GM23338 (cell line): ENCODE measurements around the gene ASCL5. TPM values are rescaled to one million over a fixed set of nuclear protein-coding genes. Genes with fewer than 3 reads are reported as not detected.

ENCODE experiments used
- ATAC-seq: fragments of 200-7000 bp; cut with Tn5 transposase; 3 replicates; pipeline ENCODE4 v1.9.1; 2020
- DNase-seq: peaks from one replicate; pipeline ENCODE4 v3.0.0-alpha.2; 2015; ENCODE audit warnings: low spot score
- H2AFZ ChIP-seq: fragments of 200-600 bp; sonication (generic); 2 replicates; pipeline ENCODE4 v1.8.0; 2016; ENCODE audit warnings: antibody characterized with exemption, mild to moderate bottlenecking, moderate library complexity
- H3F3A ChIP-seq: fragments of 200-600 bp; sonication (generic); replicated peaks from 2 replicates; pipeline ENCODE4 v1.8.0; 2017; ENCODE audit warnings: antibody characterized with exemption, mixed run types, low read depth
- H3K27ac ChIP-seq: fragments of 200-600 bp; sonication (generic); 2 replicates; pipeline ENCODE4 v1.6.1; 2016; ENCODE audit warnings: low read depth
- H3K27me3 ChIP-seq: fragments of 200-600 bp; sonication (generic); 2 replicates; pipeline ENCODE4 v1.8.0; 2016; ENCODE audit warnings: mild to moderate bottlenecking, mixed run types, moderate library complexity; ENCODE audit not compliant: insufficient read depth
- H3K36me3 ChIP-seq: fragments of 200-600 bp; sonication (generic); 2 replicates; pipeline ENCODE4 v1.8.0; 2016; ENCODE audit warnings: mild to moderate bottlenecking; ENCODE audit not compliant: insufficient read depth
- H3K4me1 ChIP-seq: fragments of 200-600 bp; sonication (generic); 2 replicates; pipeline ENCODE4 v1.8.0; 2016; ENCODE audit warnings: mild to moderate bottlenecking, moderate library complexity; ENCODE audit not compliant: insufficient read depth
- H3K4me2 ChIP-seq: fragments of 200-600 bp; sonication (generic); 2 replicates; pipeline ENCODE4 v1.7.1; 2017; ENCODE audit warnings: mixed run types
- H3K4me3 ChIP-seq: fragments of 200-600 bp; sonication (generic); 2 replicates; pipeline ENCODE4 v1.6.1; 2016; ENCODE audit warnings: mixed run types
- H3K79me2 ChIP-seq: fragments of 200-600 bp; sonication (generic); replicated peaks from 2 replicates; pipeline ENCODE4 v1.8.0; 2017; ENCODE audit warnings: mild to moderate bottlenecking; ENCODE audit not compliant: insufficient read depth
- H3K9me2 ChIP-seq: fragments of 200-600 bp; sonication (generic); 2 replicates; pipeline ENCODE4 v1.8.0; 2017; ENCODE audit not compliant: insufficient read depth
- H4K20me1 ChIP-seq: fragments of 200-600 bp; sonication (generic); replicated peaks from 2 replicates; pipeline ENCODE4 v1.8.0; 2017; ENCODE audit warnings: mild to moderate bottlenecking; ENCODE audit not compliant: insufficient read depth
- H3K27ac Mint-ChIP-seq: 2 replicates; pipeline ENCODE4 v1.8.0; 2020; ENCODE audit warnings: inconsistent platforms, mild to moderate bottlenecking, moderate library complexity, mixed read lengths
- H3K27me3 Mint-ChIP-seq: 3 replicates; pipeline ENCODE4 v1.8.0; 2022; ENCODE audit warnings: low read depth, mild to moderate bottlenecking, moderate library complexity, mixed read lengths, inconsistent platforms; ENCODE audit not compliant: insufficient read depth, poor library complexity
- H3K36me3 Mint-ChIP-seq: 3 replicates; pipeline ENCODE4 v1.8.0; 2021; ENCODE audit warnings: low read depth, mild to moderate bottlenecking, inconsistent platforms, moderate library complexity, mixed read lengths
- H3K4me1 Mint-ChIP-seq: 3 replicates; pipeline ENCODE4 v1.8.0; 2020; ENCODE audit warnings: mild to moderate bottlenecking, inconsistent platforms, mixed read lengths
- H3K4me3 Mint-ChIP-seq: 3 replicates; pipeline ENCODE4 v1.8.0; 2021; ENCODE audit warnings: moderate library complexity, mild to moderate bottlenecking, inconsistent platforms, mixed read lengths
- H3K9me3 Mint-ChIP-seq: 3 replicates; pipeline ENCODE4 v1.8.0; 2020; ENCODE audit warnings: moderate library complexity, mild to moderate bottlenecking, inconsistent platforms, mixed read lengths
- CREB1 ChIP-seq: fragments of 250-450 bp; sonication (Bioruptor Pico); IDR thresholded peaks from 2 replicates; pipeline ENCODE4 v1.5.0; 2020; ENCODE audit warnings: low read depth, mild to moderate bottlenecking, moderate library complexity
- EZH2 ChIP-seq: fragments of 200-600 bp; sonication (generic); IDR thresholded peaks from one replicate; pipeline ENCODE4 v1.8.0; 2017; ENCODE audit warnings: antibody characterized with exemption, mild to moderate bottlenecking, low read depth; ENCODE audit not compliant: unreplicated experiment
- JUNB ChIP-seq: IDR thresholded peaks from one replicate; pipeline ENCODE4 v1.6.1; 2016; ENCODE audit warnings: antibody characterized with exemption; ENCODE audit not compliant: unreplicated experiment
- NANOG ChIP-seq: IDR thresholded peaks from 2 replicates; pipeline ENCODE4 v1.6.1; 2016; ENCODE audit warnings: antibody characterized with exemption, borderline replicate concordance
- STAT1 ChIP-seq: IDR thresholded peaks from one replicate; pipeline ENCODE4 v1.6.1; 2016; ENCODE audit warnings: antibody characterized with exemption; ENCODE audit not compliant: unreplicated experiment
- ZNF114 ChIP-seq: fragments of 250-450 bp; sonication (Bioruptor Pico); IDR thresholded peaks from 2 replicates; pipeline ENCODE4 v1.5.0; 2020; ENCODE audit warnings: mild to moderate bottlenecking, moderate library complexity
- ZNF331 ChIP-seq: fragments of 250-450 bp; sonication (Bioruptor Pico); IDR thresholded peaks from 2 replicates; pipeline ENCODE4 v1.5.0; 2020; ENCODE audit warnings: low read depth, mild to moderate bottlenecking, moderate library complexity
- polyA plus RNA-seq: library from polyadenylated mRNA; unstranded; fragments of >200 nt; fragmentation: Nextera tagmentation; extraction: Ambion mirVana; gene quantifications from 2 replicates; pipeline ENCODE4 v1.2.1, GENCODE V29; 2016
- total RNA-seq: library from RNA; depleted of rRNA; stranded (reverse); fragments of >200 nt; shearing (Covaris generic); gene quantifications from 2 replicates; pipeline ENCODE4 v1.2.3, GENCODE V29; 2014
- TF ChIP-seq, protein P1 (sequence below): fragments of 250-450 bp; sonication (Bioruptor Pico); IDR thresholded peaks from 2 replicates; pipeline ENCODE4 v1.5.0; 2020; ENCODE audit warnings: mild to moderate bottlenecking, moderate library complexity
- TF ChIP-seq, protein P2 (sequence below): IDR thresholded peaks from 2 replicates; pipeline ENCODE4 v1.6.1; 2016; ENCODE audit warnings: antibody characterized with exemption

The ASCL5 gene
- total and polyA plus RNA-seq, 2 experiments from 2014 or later: not detected

DNA sequence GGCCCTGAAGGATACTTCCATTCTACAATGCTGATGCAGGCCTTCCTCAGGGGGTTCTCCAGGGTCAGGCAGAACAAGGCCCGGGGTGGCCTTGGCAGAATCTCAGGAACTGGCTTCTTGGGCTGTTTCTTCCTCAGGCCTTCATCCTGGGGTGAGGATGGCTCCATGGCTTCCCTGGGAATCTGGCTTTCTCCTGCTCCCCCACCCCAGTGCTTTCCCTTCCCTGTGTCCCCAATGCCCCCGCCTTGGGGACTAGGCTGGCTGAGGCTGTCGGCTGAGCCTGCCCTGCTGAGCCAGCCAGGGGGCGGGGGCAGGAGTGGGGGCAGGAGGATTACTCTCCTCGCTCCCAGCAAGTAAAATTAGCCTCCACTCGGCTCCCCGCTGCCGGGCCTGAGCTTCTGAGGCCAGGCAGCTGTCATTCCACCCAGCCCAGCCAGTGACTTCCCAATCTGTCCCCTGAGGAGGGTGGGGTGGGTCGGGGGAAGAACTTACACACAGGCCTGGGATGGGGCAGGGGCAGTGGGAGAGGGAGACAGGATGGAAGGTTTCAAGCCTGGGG is 14.7 kb downstream of the ASCL5 start, which contains the start of gene CACNA1S:
Gene CACNA1S, minus strand, starts transcription at position 254 of the 559 bp plus-strand sequence. Its CDS starts 87 bp downstream, at position 167.
- Histone ChIP-seq H3K4me1 (peaks cover 5% of the 10 kb centered on the region), H2AFZ (0 out of 2 replicates have a peak within 1 kb of the TSS, but pooled peaks have one; percentile 99), H3F3A (no peaks in the 10 kb centered on the region), H3K36me3 (no peaks in the 10 kb centered on the region), H3K4me3 (no peak within 1 kb of the TSS), H3K27me3 (peaks cover 40% of the 10 kb centered on the region), H3K79me2 (no peaks in the 10 kb centered on the region), H4K20me1 (no peaks in the 10 kb centered on the region), H3K9me2 (no peaks in the 10 kb centered on the region), H3K27ac (no peak within 1 kb of the TSS), H3K4me2 (no peak within 1 kb of the TSS)
- peaks cover 41% of the 10 kb centered on the region for H3K27me3 Mint-ChIP-seq
- DNase-seq (no peak), ATAC-seq (no peak)
- H3K4me1 Mint-ChIP-seq: peaks cover 9% of the 10 kb centered on the region; the same call in 2 of the 3 replicates
- no peak within 1 kb of the TSS for H3K4me3 Mint-ChIP-seq
- no peaks in the 10 kb centered on the region for H3K36me3 Mint-ChIP-seq
- H3K9me3 Mint-ChIP-seq: no peaks in the 10 kb centered on the region
- TF ChIP-seq NANOG: no peak
- TF ChIP-seq JUNB: no peak
- no peak for TF ChIP-seq ZNF114 (CRISPR knock-in tag)
- TF ChIP-seq, protein P1, sequence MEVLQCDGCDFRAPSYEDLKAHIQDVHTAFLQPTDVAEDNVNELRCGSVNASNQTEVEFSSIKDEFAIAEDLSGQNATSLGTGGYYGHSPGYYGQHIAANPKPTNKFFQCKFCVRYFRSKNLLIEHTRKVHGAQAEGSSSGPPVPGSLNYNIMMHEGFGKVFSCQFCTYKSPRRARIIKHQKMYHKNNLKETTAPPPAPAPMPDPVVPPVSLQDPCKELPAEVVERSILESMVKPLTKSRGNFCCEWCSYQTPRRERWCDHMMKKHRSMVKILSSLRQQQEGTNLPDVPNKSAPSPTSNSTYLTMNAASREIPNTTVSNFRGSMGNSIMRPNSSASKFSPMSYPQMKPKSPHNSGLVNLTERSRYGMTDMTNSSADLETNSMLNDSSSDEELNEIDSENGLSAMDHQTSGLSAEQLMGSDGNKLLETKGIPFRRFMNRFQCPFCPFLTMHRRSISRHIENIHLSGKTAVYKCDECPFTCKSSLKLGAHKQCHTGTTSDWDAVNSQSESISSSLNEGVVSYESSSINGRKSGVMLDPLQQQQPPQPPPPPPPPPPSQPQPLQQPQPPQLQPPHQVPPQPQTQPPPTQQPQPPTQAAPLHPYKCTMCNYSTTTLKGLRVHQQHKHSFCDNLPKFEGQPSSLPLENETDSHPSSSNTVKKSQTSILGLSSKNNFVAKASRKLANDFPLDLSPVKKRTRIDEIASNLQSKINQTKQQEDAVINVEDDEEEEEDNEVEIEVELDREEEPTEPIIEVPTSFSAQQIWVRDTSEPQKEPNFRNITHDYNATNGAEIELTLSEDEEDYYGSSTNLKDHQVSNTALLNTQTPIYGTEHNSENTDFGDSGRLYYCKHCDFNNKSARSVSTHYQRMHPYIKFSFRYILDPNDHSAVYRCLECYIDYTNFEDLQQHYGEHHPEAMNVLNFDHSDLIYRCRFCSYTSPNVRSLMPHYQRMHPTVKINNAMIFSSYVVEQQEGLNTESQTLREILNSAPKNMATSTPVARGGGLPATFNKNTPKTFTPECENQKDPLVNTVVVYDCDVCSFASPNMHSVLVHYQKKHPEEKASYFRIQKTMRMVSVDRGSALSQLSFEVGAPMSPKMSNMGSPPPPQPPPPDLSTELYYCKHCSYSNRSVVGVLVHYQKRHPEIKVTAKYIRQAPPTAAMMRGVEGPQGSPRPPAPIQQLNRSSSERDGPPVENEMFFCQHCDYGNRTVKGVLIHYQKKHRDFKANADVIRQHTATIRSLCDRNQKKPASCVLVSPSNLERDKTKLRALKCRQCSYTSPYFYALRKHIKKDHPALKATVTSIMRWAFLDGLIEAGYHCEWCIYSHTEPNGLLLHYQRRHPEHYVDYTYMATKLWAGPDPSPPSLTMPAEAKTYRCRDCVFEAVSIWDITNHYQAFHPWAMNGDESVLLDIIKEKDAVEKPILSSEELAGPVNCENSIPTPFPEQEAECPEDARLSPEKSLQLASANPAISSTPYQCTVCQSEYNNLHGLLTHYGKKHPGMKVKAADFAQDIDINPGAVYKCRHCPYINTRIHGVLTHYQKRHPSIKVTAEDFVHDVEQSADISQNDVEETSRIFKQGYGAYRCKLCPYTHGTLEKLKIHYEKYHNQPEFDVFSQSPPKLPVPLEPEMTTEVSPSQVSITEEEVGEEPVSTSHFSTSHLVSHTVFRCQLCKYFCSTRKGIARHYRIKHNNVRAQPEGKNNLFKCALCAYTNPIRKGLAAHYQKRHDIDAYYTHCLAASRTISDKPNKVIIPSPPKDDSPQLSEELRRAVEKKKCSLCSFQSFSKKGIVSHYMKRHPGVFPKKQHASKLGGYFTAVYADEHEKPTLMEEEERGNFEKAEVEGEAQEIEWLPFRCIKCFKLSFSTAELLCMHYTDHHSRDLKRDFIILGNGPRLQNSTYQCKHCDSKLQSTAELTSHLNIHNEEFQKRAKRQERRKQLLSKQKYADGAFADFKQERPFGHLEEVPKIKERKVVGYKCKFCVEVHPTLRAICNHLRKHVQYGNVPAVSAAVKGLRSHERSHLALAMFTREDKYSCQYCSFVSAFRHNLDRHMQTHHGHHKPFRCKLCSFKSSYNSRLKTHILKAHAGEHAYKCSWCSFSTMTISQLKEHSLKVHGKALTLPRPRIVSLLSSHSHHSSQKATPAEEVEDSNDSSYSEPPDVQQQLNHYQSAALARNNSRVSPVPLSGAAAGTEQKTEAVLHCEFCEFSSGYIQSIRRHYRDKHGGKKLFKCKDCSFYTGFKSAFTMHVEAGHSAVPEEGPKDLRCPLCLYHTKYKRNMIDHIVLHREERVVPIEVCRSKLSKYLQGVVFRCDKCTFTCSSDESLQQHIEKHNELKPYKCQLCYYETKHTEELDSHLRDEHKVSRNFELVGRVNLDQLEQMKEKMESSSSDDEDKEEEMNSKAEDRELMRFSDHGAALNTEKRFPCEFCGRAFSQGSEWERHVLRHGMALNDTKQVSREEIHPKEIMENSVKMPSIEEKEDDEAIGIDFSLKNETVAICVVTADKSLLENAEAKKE (CRISPR knock-in tag): no peak
- no peak within 1 kb of the TSS for H3K27ac Mint-ChIP-seq

DNA sequence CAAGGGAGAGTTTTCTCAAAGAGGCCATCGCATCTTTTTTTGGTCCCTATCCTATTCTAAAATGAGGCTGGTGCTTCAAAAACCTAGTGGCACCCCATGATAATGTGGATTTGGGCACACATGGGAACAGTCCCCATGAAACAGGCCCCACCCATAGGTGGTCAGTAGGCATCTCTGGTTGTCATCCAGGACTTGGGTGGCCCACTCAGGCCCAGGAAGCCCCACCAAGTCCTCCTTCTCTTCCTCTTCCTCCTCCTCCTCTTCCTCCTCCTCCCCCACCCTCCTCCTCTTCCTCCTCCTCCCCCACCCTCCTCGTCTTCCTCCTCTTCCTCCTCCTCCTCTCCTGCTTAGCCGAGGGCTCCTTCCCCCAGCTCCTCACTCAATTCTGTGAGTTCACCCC is 15.3 kb downstream of the ASCL5 start:
- no peak overlapping the region for H3K27ac Mint-ChIP-seq
- ATAC-seq (no peak), DNase-seq (no peak)
- H3K36me3 ChIP-seq: no peaks in the 10 kb centered on the region
- peaks cover 9% of the 10 kb centered on the region; the same call in 2 of the 3 replicates for H3K4me1 Mint-ChIP-seq
- no peaks in the 10 kb centered on the region for H3K36me3 Mint-ChIP-seq
- H3K4me3 ChIP-seq: no peak overlapping the region
- peaks cover 5% of the 10 kb centered on the region for H3K4me1 ChIP-seq
- H4K20me1 ChIP-seq: no peaks in the 10 kb centered on the region
- no peak overlapping the region for H3K4me3 Mint-ChIP-seq
- H3K27ac ChIP-seq: no peak overlapping the region
- H3K27me3 ChIP-seq: peaks cover 35% of the 10 kb centered on the region
- no peak overlapping the region for H3K4me2 ChIP-seq
- peaks cover 39% of the 10 kb centered on the region for H3K27me3 Mint-ChIP-seq
- H3F3A ChIP-seq: no peaks in the 10 kb centered on the region
- no peaks in the 10 kb centered on the region for H3K9me3 Mint-ChIP-seq
- no peak overlapping the region for H2AFZ ChIP-seq
- TF ChIP-seq NANOG: no peak
- no peak for TF ChIP-seq STAT1
- TF ChIP-seq CREB1 (CRISPR knock-in tag): no peak
- TF ChIP-seq, protein P2, sequence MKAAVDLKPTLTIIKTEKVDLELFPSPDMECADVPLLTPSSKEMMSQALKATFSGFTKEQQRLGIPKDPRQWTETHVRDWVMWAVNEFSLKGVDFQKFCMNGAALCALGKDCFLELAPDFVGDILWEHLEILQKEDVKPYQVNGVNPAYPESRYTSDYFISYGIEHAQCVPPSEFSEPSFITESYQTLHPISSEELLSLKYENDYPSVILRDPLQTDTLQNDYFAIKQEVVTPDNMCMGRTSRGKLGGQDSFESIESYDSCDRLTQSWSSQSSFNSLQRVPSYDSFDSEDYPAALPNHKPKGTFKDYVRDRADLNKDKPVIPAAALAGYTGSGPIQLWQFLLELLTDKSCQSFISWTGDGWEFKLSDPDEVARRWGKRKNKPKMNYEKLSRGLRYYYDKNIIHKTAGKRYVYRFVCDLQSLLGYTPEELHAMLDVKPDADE: no peak
- no peak for TF ChIP-seq EZH2
- TF ChIP-seq ZNF331 (CRISPR knock-in tag): no peak
- TF ChIP-seq JUNB: no peak
- H3K9me2 ChIP-seq: no peaks in the 10 kb centered on the region
- no peaks in the 10 kb centered on the region for H3K79me2 ChIP-seq
